Tibial artery (tissue), 4 donors: ENCODE data around the gene TUBG2.
A peak's percentile ranks its signal among the peaks of the same experiment; 100 is the strongest.

Experiments
- DNase-seq, 2 donors: peaks; one replicate each; pipeline ENCODE4 v3.0.0-alpha.2; 2019
- H3K27ac ChIP-seq, 2 donors: fragments of 200-600 bp; sonication (generic) in 1 of 2; 1 replicate in 1 of 2; 2 replicates in 1 of 2; pipeline ENCODE4 v1.5.1; 2018 to 2019; ENCODE audit warnings: mild to moderate bottlenecking in 1 of 2
- H3K27me3 ChIP-seq, 2 donors: fragments of 200-600 bp; sonication (generic) in 1 of 2; one replicate each; pipeline versions ENCODE4 v1.5.1 to v1.6.0; 2016 to 2019
- H3K36me3 ChIP-seq, 3 donors: fragments of 200-600 bp; sonication (generic) in 2 of 3; one replicate each; pipeline ENCODE4 v1.5.1; 2016 to 2019; ENCODE audit warnings: mild to moderate bottlenecking in 2 of 3
- H3K4me1 ChIP-seq, 4 donors: fragments of 200-600 bp; sonication (generic) in 2 of 4; 1 replicate in 3 of 4; 2 replicates in 1 of 4; pipeline ENCODE4 v1.5.1; 2016 to 2019
- H3K4me3 ChIP-seq, 2 donors: fragments of 200-600 bp; sonication (generic) in 1 of 2; 1 replicate in 1 of 2; 2 replicates in 1 of 2; pipeline ENCODE4 v1.5.1; 2018 to 2019; ENCODE audit warnings: mild to moderate bottlenecking in 2 of 2
- H3K9me3 ChIP-seq, 3 donors: fragments of 200-600 bp; sonication (generic) in 1 of 3; one replicate each; pipeline ENCODE4 v1.5.1; 2016 to 2019
- intact Hi-C: fragments of 100-400 bp; cut with DNase I; formaldehyde crosslinking; loops from one replicate; pipeline ENCODE4 v1.15.0; 2023; ENCODE audit warnings: low total_unique reads
- TF ChIP-seq, protein P1 (sequence below), 2 experiments: fragments of 200-600 bp in 1 of 2; fragments of 450-650 bp in 1 of 2; IDR thresholded peaks; one replicate each; pipeline ENCODE4 v1.5.1; 2017 to 2019; ENCODE audit warnings: antibody characterized with exemption in 2 of 2, mild to moderate bottlenecking in 1 of 2, moderate library complexity in 1 of 2

The TUBG2 gene

GRCh38 chr17:42670789-42671657 lies 11.9 kb downstream of the TUBG2 start:
- no peak overlapping the region for H3K4me3 ChIP-seq

DNA sequence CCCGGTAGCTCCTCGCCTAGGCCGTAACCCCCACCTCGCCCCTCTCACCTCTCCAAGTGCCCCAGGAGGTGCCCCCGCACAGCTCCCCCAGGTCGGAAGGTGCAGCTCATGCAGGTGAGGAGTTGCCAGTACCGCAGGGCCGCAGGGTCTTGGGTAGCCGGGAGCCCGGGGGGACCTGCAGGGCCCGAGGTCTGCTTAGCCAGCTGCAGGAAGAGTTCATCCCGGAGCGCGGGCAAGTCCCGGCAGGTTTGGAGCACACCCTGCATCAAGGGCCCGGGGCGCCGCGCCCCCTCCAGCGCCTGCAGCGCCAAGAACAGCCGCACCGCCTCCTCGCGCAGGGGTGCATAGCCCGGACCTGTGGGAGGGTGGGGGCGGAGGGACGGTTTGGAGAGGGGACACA lies 13.0 kb downstream of the TUBG2 start:
- Histone ChIP-seq H3K36me3 (peaks cover 32 to 60% (median 55%) of the 10 kb centered on the region in 3 donors), H3K4me3 (no peak overlapping the region)
- intact Hi-C loops = no loop called here

More at GRCh38 chr17:42670789-42671657, 11.9 kb downstream of the TUBG2 start:
- TF ChIP-seq, protein P1, sequence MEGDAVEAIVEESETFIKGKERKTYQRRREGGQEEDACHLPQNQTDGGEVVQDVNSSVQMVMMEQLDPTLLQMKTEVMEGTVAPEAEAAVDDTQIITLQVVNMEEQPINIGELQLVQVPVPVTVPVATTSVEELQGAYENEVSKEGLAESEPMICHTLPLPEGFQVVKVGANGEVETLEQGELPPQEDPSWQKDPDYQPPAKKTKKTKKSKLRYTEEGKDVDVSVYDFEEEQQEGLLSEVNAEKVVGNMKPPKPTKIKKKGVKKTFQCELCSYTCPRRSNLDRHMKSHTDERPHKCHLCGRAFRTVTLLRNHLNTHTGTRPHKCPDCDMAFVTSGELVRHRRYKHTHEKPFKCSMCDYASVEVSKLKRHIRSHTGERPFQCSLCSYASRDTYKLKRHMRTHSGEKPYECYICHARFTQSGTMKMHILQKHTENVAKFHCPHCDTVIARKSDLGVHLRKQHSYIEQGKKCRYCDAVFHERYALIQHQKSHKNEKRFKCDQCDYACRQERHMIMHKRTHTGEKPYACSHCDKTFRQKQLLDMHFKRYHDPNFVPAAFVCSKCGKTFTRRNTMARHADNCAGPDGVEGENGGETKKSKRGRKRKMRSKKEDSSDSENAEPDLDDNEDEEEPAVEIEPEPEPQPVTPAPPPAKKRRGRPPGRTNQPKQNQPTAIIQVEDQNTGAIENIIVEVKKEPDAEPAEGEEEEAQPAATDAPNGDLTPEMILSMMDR (IDR thresholded peaks at IDR 0.05) = no peak
- H3K27me3 ChIP-seq = no peaks in the 10 kb centered on the region
- H3K9me3 ChIP-seq = no peaks in the 10 kb centered on the region
- peaks cover 3 to 91% (median 78%) of the 10 kb centered on the region in 4 donors for H3K4me1 ChIP-seq
- peak overlapping the region; percentile 75 to 97 for H3K27ac ChIP-seq
- intact Hi-C loops = no loop called here
- no peak for DNase-seq
- peaks cover 40 to 71% (median 65%) of the 10 kb centered on the region in 3 donors for H3K36me3 ChIP-seq

DNA sequence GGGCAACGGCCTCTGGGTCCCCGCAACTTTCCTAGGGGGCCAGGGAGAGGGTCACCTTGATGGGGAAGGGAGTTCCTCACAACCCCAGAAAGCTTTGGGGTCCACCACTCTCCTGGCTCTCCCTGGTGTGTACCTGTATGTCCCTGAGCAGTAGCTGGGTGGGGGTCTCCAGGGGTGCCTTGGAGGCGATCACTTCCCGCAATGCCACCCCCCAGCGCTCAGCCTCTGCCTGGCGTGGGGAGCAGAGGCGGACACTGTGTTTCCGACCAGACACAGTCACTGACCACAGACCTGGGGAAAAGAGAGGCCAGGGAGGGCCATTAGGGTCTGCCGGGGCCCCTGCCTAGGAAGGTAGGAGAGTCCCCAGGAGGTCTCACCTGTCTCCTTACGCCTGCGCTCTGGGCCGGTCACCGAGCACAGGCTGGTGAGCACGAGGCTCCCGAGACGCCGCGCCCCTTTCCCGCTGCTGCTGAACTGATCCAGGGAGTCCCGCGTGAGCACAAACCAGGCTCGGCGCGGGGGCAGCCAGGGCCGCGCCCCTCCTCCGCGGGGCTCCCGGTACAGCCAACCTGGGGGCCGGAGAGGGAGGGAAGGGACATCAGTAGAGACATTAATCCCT lies 14.3 kb downstream of the TUBG2 start:
- Histone ChIP-seq H3K4me3 (peak overlapping the region; percentile 70 to 100), H3K36me3 (peaks cover 32 to 50% (median 48%) of the 10 kb centered on the region in 3 donors), H3K4me1 (peaks cover 3 to 74% (median 60%) of the 10 kb centered on the region in 4 donors), H3K27ac (peak overlapping the region; percentile 88 to 97), H3K27me3 (no peaks in the 10 kb centered on the region), H3K9me3 (no peaks in the 10 kb centered on the region)
- TF ChIP-seq, protein P1 (IDR thresholded peaks at IDR 0.05) = no peak
- intact Hi-C loops = no loop called here
- DNase-seq = peak in 1 of 2 donors; percentile 75

More for the DNA sequence above, 13.0 kb downstream of the TUBG2 start:
- peak overlapping the region; percentile 88 to 97 for H3K27ac ChIP-seq
- TF ChIP-seq, protein P1 (IDR thresholded peaks at IDR 0.05) = no peak
- no peak for DNase-seq
- H3K4me1 ChIP-seq = peaks cover 3 to 80% (median 69%) of the 10 kb centered on the region in 4 donors
- no peaks in the 10 kb centered on the region for H3K9me3 ChIP-seq
- no peaks in the 10 kb centered on the region for H3K27me3 ChIP-seq

GRCh38 chr17:42673885-42674754 lies 15.0 kb downstream of the TUBG2 start:
- intact Hi-C loops = no loop called here
- Histone ChIP-seq H3K4me1 (peaks cover 3 to 74% (median 60%) of the 10 kb centered on the region in 4 donors), H3K4me3 (peak overlapping the region; percentile 70 to 100), H3K27me3 (no peaks in the 10 kb centered on the region), H3K9me3 (no peaks in the 10 kb centered on the region), H3K36me3 (peaks cover 32 to 45% (median 42%) of the 10 kb centered on the region in 3 donors), H3K27ac (peak overlapping the region; percentile 88 to 97)
- peak; percentile 65 to 88 for DNase-seq
- TF ChIP-seq, protein P1 (IDR thresholded peaks at IDR 0.05) = peak; percentile 25 to 39

GRCh38 chr17:42674755-42675347 lies 15.8 kb downstream of the TUBG2 start:
- peaks cover 3 to 74% (median 60%) of the 10 kb centered on the region in 4 donors for H3K4me1 ChIP-seq
- H3K36me3 ChIP-seq = peaks cover 32 to 38% (median 35%) of the 10 kb centered on the region in 3 donors
- no peak for DNase-seq
- TF ChIP-seq, protein P1 (IDR thresholded peaks at IDR 0.05) = no peak
- no peaks in the 10 kb centered on the region for H3K9me3 ChIP-seq
- H3K4me3 ChIP-seq = peak overlapping the region; percentile 70 to 100
- intact Hi-C loops = no loop called here
- peak overlapping the region; percentile 88 to 97 for H3K27ac ChIP-seq
- no peaks in the 10 kb centered on the region for H3K27me3 ChIP-seq
